ENCODE results near the gene ERI3.

The ERI3 gene

GRCh38 chr1:44327679-44328491 is 27.2 kb downstream of the ERI3 start:
- no peak overlapping the region for H3K4me3 ChIP-seq (ENCODE audit: low read length)
- no peak for TF ChIP-seq CTCF (IDR thresholded peaks at IDR 0.05; ENCODE audit: insufficient read depth, low read depth, low read length, missing control alignments)
- DNase-seq (ENCODE audit: low read depth): peak; percentile 100

GRCh38 chr1:44326821-44327465 is 28.1 kb downstream of the ERI3 start:
- peak; percentile 55 for DNase-seq (ENCODE audit: low read depth)
- TF ChIP-seq CTCF (IDR thresholded peaks at IDR 0.05; ENCODE audit: insufficient read depth, low read depth, low read length, missing control alignments): no peak
- no peak overlapping the region for H3K4me3 ChIP-seq (ENCODE audit: low read length)

- TF ChIP-seq CTCF (IDR thresholded peaks at IDR 0.05; ENCODE audit: insufficient read depth, low read depth, low read length, missing control alignments): no peak
- no peak for DNase-seq (ENCODE audit: low read depth)
- H3K4me3 ChIP-seq (ENCODE audit: low read length): no peak overlapping the region
Observed at GRCh38 chr1:44326024-44326701, 28.9 kb downstream of the ERI3 start.

- DNase-seq (ENCODE audit: low read depth): no peak
- no peak for TF ChIP-seq CTCF (IDR thresholded peaks at IDR 0.05; ENCODE audit: insufficient read depth, low read depth, low read length, missing control alignments)
- H3K4me3 ChIP-seq (ENCODE audit: low read length): no peak overlapping the region
Observed at GRCh38 chr1:44323947-44324346, 31.1 kb downstream of the ERI3 start.

- DNase-seq (ENCODE audit: low read depth): no peak
- TF ChIP-seq CTCF (IDR thresholded peaks at IDR 0.05; ENCODE audit: insufficient read depth, low read depth, low read length, missing control alignments): no peak
Observed at GRCh38 chr1:44322367-44322766, 32.7 kb downstream of the ERI3 start.

GRCh38 chr1:44321466-44321865 is 33.6 kb downstream of the ERI3 start:
- TF ChIP-seq CTCF (IDR thresholded peaks at IDR 0.05; ENCODE audit: insufficient read depth, low read depth, low read length, missing control alignments): no peak

More at GRCh38 chr1:44322367-44322766, 32.7 kb downstream of the ERI3 start:
- no peak overlapping the region for H3K4me3 ChIP-seq (ENCODE audit: low read length)

More at GRCh38 chr1:44321466-44321865, 33.6 kb downstream of the ERI3 start:
- H3K4me3 ChIP-seq (ENCODE audit: low read length): no peak overlapping the region
- DNase-seq (ENCODE audit: low read depth): no peak
